Measurements from ENCODE around the gene SLC9A1.

DNA sequence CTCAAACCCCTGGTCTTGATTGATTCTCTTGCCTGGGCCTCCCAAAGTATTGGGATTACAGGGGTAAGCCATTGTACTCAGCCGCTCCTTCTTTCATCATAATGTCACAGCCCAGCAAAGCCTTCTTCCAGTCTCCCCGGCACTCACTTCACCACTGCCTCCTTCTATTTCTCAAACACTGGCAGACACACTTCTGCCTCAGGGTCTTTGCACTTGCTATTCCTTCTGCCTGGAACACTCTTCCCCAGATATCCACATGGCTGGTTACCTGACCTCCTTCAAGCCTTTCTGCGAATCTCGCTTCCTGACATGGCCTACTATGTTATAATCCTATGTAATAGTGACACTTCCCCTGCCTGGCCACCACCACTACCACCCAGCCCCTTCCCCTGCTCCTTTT, 7.2 kb upstream of the SLC9A1 start:
- TF ChIP-seq, protein P1, sequence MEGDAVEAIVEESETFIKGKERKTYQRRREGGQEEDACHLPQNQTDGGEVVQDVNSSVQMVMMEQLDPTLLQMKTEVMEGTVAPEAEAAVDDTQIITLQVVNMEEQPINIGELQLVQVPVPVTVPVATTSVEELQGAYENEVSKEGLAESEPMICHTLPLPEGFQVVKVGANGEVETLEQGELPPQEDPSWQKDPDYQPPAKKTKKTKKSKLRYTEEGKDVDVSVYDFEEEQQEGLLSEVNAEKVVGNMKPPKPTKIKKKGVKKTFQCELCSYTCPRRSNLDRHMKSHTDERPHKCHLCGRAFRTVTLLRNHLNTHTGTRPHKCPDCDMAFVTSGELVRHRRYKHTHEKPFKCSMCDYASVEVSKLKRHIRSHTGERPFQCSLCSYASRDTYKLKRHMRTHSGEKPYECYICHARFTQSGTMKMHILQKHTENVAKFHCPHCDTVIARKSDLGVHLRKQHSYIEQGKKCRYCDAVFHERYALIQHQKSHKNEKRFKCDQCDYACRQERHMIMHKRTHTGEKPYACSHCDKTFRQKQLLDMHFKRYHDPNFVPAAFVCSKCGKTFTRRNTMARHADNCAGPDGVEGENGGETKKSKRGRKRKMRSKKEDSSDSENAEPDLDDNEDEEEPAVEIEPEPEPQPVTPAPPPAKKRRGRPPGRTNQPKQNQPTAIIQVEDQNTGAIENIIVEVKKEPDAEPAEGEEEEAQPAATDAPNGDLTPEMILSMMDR (IDR thresholded peaks at IDR 0.05): no peak
- TF ChIP-seq POLR2A (IDR thresholded peaks at IDR 0.05) (no peak), POLR2AphosphoS5 (IDR thresholded peaks at IDR 0.05) (no peak)

All from breast epithelium (tissue), 3 donors.